ENCODE data around the gene RNF7. TPM values are rescaled to one million over a fixed set of nuclear protein-coding genes. Genes with fewer than 3 reads are reported as not detected.
"Not testable (repeated sequence)": the region's sequence is repeated elsewhere in the genome, so short reads cannot be mapped to it uniquely, and the experiment has no call there.

RNF7 gene
- total and polyA plus RNA-seq, 4 donors: 11.7 to 71.6 (median 28.9) TPM

DNA sequence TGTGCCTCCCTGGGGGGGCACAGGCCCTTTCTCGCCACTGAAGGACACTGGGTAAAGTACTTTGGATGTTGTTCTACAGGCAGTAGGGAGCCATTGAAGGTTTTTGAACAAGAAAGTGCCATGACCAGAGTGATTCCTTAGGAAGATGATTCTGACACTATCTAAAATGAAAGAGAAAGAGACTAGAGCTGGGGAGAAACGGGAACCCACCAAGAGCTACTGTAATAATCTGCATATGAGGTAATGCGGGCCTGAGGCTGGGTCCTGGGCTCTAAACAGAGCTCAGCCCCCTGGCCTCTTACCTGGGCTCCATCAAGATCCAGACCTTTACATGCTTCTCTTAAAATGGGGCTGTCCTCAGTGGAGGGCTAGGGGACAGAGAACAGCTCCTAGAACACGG lies 50.1 kb downstream of the RNF7 start:
- no peak overlapping the region for H3K4me3 ChIP-seq (ENCODE audit: low read depth in 1 of 3, low read length in 3 of 3)

DNA sequence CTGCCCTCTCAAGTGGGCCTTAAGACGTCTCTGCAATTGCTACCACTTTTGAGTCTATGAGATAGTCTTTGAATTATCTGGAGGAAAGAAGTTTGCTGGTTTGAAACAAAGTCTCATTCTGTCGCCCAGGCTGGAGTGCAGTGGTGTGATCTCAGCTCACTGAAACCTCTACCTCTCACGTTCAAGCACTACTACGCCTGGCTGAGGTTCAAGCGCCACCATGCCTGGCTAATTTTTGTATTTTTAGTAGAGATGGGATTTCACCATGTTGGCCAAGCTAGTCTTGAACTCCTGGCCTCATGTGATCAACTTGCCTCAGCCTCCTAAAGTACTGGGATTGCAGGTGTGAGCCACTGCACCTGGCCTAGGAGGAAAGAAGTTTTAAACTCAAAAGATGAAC lies 50.7 kb downstream of the RNF7 start:
- WGBS: 92% methylated on average over 5 of the region's 5 CpGs
- not testable (repeated sequence) for H3K4me1 ChIP-seq (ENCODE audit: control insufficient read depth in 4 of 4, insufficient read depth in 4 of 4, low read length in 3 of 4); H3K27ac ChIP-seq (ENCODE audit: low read depth in 1 of 2, low read length in 2 of 2); H3K9me3 ChIP-seq (ENCODE audit: control insufficient read depth in 4 of 4, low read length in 3 of 4); H3K36me3 ChIP-seq (ENCODE audit: control insufficient read depth in 4 of 4, insufficient read depth in 3 of 4, low read depth in 1 of 4, low read length in 3 of 4); H3K27me3 ChIP-seq (ENCODE audit: control insufficient read depth in 4 of 4, insufficient read depth in 4 of 4, low read length in 3 of 4); DNase-seq (ENCODE audit: low spot score); H3K9ac ChIP-seq (ENCODE audit: low read depth in 1 of 2, low read length in 2 of 2); H3K4me3 ChIP-seq (ENCODE audit: low read depth in 1 of 3, low read length in 3 of 3)

More for the DNA sequence above, 50.1 kb downstream of the RNF7 start:
- no peaks in the 10 kb centered on the region for H3K4me1 ChIP-seq (ENCODE audit: control insufficient read depth in 4 of 4, insufficient read depth in 4 of 4, low read length in 3 of 4)
- TF ChIP-seq HNF4G (IDR thresholded peaks at IDR 0.05) (no peak), NR2F2 (IDR thresholded peaks at IDR 0.05) (no peak), TAF1 (conservative IDR thresholded peaks at IDR 0.05) (no peak), JUND (IDR thresholded peaks at IDR 0.05) (no peak), SP1 (IDR thresholded peaks at IDR 0.05) (no peak), GABPA (IDR thresholded peaks at IDR 0.05 in 1 of 2, conservative IDR thresholded peaks at IDR 0.05 in 1 of 2) (no peak), EGR1 (IDR thresholded peaks at IDR 0.05; ENCODE audit: low read depth in 2 of 2) (no peak), HNF4A (conservative IDR thresholded peaks at IDR 0.05) (no peak)
- TF ChIP-seq, protein P1, sequence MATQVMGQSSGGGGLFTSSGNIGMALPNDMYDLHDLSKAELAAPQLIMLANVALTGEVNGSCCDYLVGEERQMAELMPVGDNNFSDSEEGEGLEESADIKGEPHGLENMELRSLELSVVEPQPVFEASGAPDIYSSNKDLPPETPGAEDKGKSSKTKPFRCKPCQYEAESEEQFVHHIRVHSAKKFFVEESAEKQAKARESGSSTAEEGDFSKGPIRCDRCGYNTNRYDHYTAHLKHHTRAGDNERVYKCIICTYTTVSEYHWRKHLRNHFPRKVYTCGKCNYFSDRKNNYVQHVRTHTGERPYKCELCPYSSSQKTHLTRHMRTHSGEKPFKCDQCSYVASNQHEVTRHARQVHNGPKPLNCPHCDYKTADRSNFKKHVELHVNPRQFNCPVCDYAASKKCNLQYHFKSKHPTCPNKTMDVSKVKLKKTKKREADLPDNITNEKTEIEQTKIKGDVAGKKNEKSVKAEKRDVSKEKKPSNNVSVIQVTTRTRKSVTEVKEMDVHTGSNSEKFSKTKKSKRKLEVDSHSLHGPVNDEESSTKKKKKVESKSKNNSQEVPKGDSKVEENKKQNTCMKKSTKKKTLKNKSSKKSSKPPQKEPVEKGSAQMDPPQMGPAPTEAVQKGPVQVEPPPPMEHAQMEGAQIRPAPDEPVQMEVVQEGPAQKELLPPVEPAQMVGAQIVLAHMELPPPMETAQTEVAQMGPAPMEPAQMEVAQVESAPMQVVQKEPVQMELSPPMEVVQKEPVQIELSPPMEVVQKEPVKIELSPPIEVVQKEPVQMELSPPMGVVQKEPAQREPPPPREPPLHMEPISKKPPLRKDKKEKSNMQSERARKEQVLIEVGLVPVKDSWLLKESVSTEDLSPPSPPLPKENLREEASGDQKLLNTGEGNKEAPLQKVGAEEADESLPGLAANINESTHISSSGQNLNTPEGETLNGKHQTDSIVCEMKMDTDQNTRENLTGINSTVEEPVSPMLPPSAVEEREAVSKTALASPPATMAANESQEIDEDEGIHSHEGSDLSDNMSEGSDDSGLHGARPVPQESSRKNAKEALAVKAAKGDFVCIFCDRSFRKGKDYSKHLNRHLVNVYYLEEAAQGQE (IDR thresholded peaks at IDR 0.05): no peak
- TF ChIP-seq, protein P2, sequence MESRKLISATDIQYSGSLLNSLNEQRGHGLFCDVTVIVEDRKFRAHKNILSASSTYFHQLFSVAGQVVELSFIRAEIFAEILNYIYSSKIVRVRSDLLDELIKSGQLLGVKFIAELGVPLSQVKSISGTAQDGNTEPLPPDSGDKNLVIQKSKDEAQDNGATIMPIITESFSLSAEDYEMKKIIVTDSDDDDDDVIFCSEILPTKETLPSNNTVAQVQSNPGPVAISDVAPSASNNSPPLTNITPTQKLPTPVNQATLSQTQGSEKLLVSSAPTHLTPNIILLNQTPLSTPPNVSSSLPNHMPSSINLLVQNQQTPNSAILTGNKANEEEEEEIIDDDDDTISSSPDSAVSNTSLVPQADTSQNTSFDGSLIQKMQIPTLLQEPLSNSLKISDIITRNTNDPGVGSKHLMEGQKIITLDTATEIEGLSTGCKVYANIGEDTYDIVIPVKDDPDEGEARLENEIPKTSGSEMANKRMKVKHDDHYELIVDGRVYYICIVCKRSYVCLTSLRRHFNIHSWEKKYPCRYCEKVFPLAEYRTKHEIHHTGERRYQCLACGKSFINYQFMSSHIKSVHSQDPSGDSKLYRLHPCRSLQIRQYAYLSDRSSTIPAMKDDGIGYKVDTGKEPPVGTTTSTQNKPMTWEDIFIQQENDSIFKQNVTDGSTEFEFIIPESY (IDR thresholded peaks at IDR 0.05): no peak
- TF ChIP-seq, protein P3, sequence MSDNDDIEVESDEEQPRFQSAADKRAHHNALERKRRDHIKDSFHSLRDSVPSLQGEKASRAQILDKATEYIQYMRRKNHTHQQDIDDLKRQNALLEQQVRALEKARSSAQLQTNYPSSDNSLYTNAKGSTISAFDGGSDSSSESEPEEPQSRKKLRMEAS (IDR thresholded peaks at IDR 0.05): no peak
- TF ChIP-seq, protein P4, sequence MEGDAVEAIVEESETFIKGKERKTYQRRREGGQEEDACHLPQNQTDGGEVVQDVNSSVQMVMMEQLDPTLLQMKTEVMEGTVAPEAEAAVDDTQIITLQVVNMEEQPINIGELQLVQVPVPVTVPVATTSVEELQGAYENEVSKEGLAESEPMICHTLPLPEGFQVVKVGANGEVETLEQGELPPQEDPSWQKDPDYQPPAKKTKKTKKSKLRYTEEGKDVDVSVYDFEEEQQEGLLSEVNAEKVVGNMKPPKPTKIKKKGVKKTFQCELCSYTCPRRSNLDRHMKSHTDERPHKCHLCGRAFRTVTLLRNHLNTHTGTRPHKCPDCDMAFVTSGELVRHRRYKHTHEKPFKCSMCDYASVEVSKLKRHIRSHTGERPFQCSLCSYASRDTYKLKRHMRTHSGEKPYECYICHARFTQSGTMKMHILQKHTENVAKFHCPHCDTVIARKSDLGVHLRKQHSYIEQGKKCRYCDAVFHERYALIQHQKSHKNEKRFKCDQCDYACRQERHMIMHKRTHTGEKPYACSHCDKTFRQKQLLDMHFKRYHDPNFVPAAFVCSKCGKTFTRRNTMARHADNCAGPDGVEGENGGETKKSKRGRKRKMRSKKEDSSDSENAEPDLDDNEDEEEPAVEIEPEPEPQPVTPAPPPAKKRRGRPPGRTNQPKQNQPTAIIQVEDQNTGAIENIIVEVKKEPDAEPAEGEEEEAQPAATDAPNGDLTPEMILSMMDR (IDR thresholded peaks at IDR 0.05; ENCODE audit: low read depth, low read length, missing input control): no peak
- TF ChIP-seq, protein P5, sequence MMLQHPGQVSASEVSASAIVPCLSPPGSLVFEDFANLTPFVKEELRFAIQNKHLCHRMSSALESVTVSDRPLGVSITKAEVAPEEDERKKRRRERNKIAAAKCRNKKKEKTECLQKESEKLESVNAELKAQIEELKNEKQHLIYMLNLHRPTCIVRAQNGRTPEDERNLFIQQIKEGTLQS (IDR thresholded peaks at IDR 0.05): no peak
- H3K9me3 ChIP-seq (ENCODE audit: control insufficient read depth in 4 of 4, low read length in 3 of 4): no peaks in the 10 kb centered on the region
- no peak for DNase-seq (ENCODE audit: low spot score)
- no peaks in the 10 kb centered on the region for H3K27me3 ChIP-seq (ENCODE audit: control insufficient read depth in 4 of 4, insufficient read depth in 4 of 4, low read length in 3 of 4)
- H3K27ac ChIP-seq (ENCODE audit: low read depth in 1 of 2, low read length in 2 of 2): no peak overlapping the region
- 87% methylated on average over 4 of the region's 4 CpGs for WGBS
- H3K9ac ChIP-seq (ENCODE audit: low read depth in 1 of 2, low read length in 2 of 2): no peak overlapping the region
- H3K36me3 ChIP-seq (ENCODE audit: control insufficient read depth in 4 of 4, insufficient read depth in 3 of 4, low read depth in 1 of 4, low read length in 3 of 4): no peaks in the 10 kb centered on the region
